ES-I3 (cell line): ENCODE measurements around the gene ADGRL3.
"Not testable (repeated sequence)": the region's sequence is repeated elsewhere in the genome, so short reads cannot be mapped to it uniquely, and the experiment has no call there.

Experiments used
- H3K36me3 ChIP-seq: 2 replicates; pipeline ENCODE4 v1.6.1; 2013; ENCODE audit warnings: mild to moderate bottlenecking, low read length, control low read depth, moderate library complexity; ENCODE audit not compliant: insufficient read depth
- H3K4me1 ChIP-seq: 2 replicates; pipeline ENCODE4 v1.6.1; 2013; ENCODE audit warnings: mild to moderate bottlenecking, control low read depth, low read length; ENCODE audit not compliant: insufficient read depth
- H3K9ac ChIP-seq: 2 replicates; pipeline ENCODE4 v1.6.1; 2013; ENCODE audit warnings: low read depth, mild to moderate bottlenecking, low read length, moderate library complexity
- H3K9me3 ChIP-seq: 2 replicates; pipeline ENCODE4 v1.6.1; 2013; ENCODE audit warnings: mild to moderate bottlenecking, low read length, moderate library complexity; ENCODE audit not compliant: control insufficient read depth, insufficient read depth

Gene ADGRL3

DNA sequence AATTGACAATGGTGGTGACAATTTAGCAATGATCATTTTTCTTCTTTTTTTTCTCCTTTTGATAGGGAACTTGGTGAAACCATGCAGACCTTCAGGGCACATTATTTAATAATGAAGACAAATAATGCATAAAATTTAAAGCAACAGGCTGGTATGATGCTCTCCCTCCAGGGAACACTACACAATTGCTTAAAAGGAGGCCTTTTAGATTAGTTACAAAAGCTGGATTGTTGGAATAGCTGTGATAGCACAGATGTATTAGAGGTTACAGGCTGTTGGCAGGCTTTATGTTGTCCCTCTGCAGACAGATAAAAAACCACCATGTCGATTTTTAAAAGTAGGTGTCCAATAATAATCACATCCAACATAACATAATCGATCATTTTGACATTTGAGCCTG lies 307.0 kb downstream of the ADGRL3 start:
- Histone ChIP-seq H3K9ac (no peak overlapping the region), H3K36me3 (no peaks in the 10 kb centered on the region), H3K4me1 (no peaks in the 10 kb centered on the region), H3K9me3 (no peaks in the 10 kb centered on the region)

DNA sequence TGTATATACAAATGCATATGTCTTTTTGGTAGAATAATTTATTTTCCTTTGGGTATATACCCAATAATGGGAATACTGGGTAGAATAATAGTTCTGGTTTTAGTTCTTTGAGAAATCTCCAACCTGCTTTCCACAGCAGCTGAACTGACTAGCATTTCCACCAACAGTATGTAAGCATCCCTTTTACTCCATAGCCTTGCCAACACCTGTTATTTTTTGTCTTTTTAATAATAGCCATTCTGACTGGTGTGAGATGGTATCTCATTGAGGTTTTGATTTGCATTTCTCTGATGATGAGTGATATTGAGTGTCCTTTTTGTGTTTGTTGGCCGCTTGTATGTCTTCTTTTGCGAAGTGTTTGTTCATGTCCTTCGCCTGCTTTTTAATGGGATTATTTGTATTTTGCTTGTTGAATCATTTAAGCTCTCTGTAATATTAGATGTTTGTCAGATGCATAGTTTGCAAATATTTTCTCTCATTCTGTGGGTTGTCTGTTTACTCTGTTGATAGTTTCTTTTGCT lies 309.7 kb downstream of the ADGRL3 start:
- not testable (repeated sequence) for H3K9me3 ChIP-seq, H3K4me1 ChIP-seq, H3K9ac ChIP-seq, H3K36me3 ChIP-seq

DNA sequence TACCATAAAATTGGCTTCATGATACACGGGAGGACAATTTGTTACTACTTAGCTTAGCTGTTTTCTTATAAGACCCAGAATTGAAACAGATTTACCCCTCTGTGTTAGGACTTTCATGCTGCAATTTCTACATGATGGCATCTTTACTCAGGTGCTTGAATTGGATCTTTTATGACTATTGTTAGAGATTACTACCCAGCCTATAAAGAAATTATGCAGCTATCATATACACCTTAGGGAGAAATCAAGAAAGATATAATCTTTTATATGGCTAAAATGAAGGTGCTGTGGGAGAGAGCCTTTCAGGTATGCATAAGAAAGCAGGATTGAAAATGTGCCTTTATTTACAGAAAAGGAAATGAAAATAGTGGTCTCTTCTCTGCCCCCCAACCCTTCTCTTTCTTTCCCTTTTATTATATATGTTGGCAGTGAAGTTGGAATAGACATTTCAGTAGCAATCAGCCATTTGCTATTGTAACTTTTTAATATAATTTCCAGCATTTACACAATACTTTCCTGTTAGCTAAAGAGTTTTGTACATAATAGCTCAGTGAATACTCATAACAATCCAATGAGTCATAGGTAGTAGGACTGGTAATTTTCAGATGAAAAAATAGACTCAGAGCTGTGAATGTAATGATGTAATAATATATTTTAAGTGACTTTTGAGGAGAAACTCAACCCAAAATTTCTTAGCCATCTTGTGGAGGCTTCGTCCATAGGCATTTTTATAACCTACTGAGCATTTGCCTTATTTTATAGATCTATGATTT lies 311.8 kb downstream of the ADGRL3 start:
- H3K9me3 ChIP-seq = no peaks in the 10 kb centered on the region
- H3K36me3 ChIP-seq = no peaks in the 10 kb centered on the region
- no peak overlapping the region for H3K9ac ChIP-seq
- H3K4me1 ChIP-seq = no peaks in the 10 kb centered on the region

DNA sequence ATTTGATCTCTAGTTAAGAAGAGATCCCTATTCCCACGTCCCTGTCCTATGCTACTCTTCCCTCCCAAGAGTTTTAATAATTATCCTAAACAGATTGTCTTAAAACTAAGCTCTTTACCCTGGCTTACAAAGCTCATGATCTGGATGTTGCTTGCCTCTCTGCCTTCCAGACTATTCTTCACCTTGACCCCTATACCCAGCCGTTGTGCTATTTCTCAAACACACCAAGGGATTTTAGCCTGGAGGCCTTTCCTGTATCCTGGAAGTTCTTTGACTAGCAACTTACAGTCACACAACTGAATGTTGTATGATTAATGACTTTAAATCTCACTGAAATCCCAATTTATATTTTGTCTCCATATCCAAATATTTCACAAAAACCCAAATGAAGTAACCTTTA lies 314.9 kb downstream of the ADGRL3 start:
- H3K4me1 ChIP-seq = peaks cover 3% of the 10 kb centered on the region
- no peaks in the 10 kb centered on the region for H3K36me3 ChIP-seq
- no peaks in the 10 kb centered on the region for H3K9me3 ChIP-seq
- H3K9ac ChIP-seq = no peak overlapping the region

DNA sequence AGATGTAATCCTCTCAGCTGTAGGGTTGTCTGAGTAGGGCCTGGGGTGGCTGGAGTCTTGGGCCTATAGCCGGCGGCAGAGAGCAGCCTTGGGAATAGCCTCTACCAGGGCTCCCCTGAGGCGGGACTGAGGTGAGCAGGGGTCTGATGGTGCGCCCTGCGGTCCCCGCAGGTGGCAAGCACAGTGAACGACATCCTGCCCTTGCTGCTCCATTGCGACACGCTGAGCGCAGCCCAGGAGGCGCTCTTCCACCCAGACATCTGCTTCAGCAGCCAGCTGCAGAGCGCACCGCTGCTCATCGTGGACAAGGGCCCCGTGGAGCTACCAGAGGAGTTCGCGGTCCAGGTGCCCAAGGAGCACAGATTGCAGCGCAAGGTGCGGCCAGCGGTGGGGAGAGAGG lies 317.0 kb downstream of the ADGRL3 start:
- H3K36me3 ChIP-seq = no peaks in the 10 kb centered on the region
- peaks cover 7% of the 10 kb centered on the region for H3K4me1 ChIP-seq
- H3K9me3 ChIP-seq = no peaks in the 10 kb centered on the region
- H3K9ac ChIP-seq = peak overlapping the region; percentile 4; the same call in 1 of the 2 replicates

DNA sequence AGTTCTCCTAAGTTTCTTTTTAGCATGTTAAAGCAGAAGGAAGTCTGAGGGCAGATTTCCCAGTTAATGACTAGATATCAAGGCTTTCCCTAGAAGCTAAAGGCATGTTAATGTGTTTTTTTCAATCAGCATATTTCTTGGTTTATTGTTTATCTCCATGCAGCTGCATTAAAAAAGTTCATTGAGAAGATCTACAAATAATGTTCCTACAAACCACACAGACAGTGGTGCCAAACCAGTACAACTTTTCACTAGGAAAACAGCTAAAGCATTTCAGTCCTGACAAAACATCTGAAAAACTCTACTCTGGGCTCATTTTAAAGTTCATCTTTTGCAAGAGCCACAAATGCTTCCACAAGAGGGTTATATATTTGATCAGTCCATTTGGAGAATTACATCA lies 320.0 kb downstream of the ADGRL3 start:
- no peak overlapping the region for H3K9ac ChIP-seq
- peaks cover 7% of the 10 kb centered on the region for H3K4me1 ChIP-seq

DNA sequence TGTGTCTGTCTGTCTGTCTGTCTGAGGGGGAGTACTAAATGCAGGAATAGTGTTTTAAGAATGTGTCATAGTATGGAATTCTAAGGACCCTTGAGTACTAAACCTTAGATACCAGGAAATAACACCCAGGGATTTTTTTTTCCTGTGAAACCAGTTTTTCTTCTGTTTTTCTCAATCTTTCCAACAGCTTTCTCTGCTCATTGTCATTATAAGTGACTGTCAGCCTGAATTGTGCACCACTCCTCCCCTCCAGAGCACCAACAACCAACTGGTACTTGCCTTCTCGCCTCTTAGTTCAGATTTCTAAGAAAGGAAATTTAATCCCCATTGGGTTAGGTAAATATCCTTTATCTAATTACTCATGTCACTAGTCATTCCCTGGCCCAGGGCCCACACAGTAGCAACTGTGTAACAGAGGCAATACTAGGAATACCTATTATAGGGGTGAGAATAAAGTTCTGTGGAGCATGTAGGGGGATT lies 320.6 kb downstream of the ADGRL3 start:
- Histone ChIP-seq H3K9me3 (no peaks in the 10 kb centered on the region), H3K4me1 (peaks cover 7% of the 10 kb centered on the region)

More for the DNA sequence above, 320.0 kb downstream of the ADGRL3 start:
- Histone ChIP-seq H3K9me3 (no peaks in the 10 kb centered on the region), H3K36me3 (no peaks in the 10 kb centered on the region)

DNA sequence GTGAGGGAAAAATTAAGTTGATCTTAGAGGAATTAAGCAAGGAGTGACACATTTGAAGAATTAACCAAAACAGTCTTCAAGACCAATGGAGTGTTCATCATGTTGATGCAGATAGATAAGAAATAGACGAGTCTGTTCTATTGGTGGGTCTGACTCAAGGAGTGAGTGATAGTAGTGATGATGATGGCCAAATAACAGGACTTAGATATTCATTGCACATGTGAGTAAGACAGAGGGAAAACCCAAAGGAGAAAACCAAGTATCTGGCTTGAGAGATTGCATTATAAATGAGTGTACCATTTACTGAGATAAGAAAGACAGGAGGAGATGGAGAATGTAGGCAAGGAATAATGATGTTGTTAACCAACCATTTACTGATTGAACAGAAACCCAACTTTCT lies 321.3 kb downstream of the ADGRL3 start:
- Histone ChIP-seq H3K36me3 (no peaks in the 10 kb centered on the region), H3K4me1 (peaks cover 7% of the 10 kb centered on the region), H3K9ac (no peak overlapping the region), H3K9me3 (no peaks in the 10 kb centered on the region)

More for the DNA sequence above, 320.6 kb downstream of the ADGRL3 start:
- Histone ChIP-seq H3K36me3 (no peaks in the 10 kb centered on the region), H3K9ac (no peak overlapping the region)

DNA sequence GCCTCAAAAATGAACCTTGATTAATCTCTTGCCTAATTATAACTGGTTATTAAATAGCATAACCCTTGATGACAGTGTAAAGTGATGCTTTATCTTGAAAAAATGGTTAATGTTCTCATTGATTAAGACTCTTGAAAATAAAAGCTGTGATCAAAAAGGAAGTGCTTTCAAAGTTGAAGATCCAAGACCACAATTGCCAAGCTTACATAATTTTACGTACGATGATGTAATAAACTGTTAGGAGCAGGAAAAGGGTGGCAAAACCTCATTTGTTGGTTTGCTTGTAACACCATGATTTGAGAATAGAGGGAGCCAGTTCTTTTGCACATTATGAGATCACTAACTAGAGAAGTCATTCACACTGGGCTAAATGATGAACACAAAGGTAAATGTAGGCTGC lies 322.2 kb downstream of the ADGRL3 start:
- Histone ChIP-seq H3K4me1 (peaks cover 7% of the 10 kb centered on the region), H3K9me3 (no peaks in the 10 kb centered on the region), H3K9ac (no peak overlapping the region), H3K36me3 (no peaks in the 10 kb centered on the region)

DNA sequence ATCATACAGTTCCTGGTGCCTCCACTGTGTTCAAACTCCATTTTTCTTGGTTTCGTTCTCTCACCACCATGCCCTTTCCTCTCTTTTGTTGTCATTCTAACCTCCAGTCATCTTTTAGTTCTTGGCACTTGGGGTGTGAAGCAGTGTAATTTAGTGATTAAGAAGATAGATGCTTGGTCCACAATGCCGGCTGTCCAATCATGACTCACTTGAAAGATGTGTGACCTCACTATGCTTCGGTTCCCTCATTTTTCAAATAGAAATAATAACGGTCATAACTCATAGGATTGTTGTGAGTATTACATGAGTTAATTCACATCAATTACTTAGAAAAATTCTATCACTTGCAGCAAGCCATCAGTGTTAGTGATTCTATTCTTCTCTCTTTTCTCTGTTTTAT lies 327.8 kb downstream of the ADGRL3 start:
- no peaks in the 10 kb centered on the region for H3K9me3 ChIP-seq
- H3K4me1 ChIP-seq = no peaks in the 10 kb centered on the region
- no peak overlapping the region for H3K9ac ChIP-seq
- H3K36me3 ChIP-seq = no peaks in the 10 kb centered on the region

DNA sequence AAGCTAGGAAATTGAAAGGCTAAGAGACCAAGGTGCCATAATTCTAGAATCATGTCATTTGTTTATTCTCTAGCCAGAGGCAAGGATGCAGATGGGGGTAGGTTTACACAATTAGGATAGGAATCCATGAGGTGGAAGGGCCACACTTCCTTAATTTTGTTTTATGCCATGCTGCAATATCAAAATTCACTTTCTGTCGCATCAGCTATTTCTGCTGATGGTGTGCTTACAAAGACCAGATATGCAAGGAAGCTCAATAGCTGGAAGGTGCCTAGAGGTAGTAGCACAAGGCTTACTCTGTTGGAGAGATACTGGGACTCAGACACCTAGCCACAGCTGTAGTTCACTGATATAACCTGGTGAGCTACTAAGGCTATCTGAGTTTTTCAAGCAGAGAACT lies 328.5 kb downstream of the ADGRL3 start:
- no peak overlapping the region for H3K9ac ChIP-seq
- H3K9me3 ChIP-seq = no peaks in the 10 kb centered on the region
- H3K36me3 ChIP-seq = no peaks in the 10 kb centered on the region
- H3K4me1 ChIP-seq = no peaks in the 10 kb centered on the region

DNA sequence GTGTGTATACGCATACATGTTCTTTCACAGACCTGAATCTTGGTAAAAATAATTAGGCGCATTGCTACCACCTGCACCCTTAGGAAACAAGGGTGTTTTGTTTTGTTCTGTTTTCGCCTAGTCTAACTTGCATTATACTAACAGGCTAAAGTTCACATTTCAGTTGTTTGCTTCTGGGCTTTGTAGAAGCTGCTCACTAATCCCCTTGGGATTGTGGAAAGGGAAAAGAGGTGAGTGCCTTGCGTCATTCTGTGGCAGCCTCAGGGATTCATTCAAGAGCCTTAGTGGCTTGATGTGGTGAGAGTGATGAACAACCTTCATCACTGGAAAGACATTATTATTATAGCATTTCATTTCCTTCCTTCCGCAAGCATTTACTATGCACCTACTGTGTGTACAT lies 331.1 kb downstream of the ADGRL3 start:
- Histone ChIP-seq H3K9me3 (no peaks in the 10 kb centered on the region; the same call in 1 of the 2 replicates), H3K36me3 (no peaks in the 10 kb centered on the region), H3K4me1 (no peaks in the 10 kb centered on the region), H3K9ac (no peak overlapping the region)

DNA sequence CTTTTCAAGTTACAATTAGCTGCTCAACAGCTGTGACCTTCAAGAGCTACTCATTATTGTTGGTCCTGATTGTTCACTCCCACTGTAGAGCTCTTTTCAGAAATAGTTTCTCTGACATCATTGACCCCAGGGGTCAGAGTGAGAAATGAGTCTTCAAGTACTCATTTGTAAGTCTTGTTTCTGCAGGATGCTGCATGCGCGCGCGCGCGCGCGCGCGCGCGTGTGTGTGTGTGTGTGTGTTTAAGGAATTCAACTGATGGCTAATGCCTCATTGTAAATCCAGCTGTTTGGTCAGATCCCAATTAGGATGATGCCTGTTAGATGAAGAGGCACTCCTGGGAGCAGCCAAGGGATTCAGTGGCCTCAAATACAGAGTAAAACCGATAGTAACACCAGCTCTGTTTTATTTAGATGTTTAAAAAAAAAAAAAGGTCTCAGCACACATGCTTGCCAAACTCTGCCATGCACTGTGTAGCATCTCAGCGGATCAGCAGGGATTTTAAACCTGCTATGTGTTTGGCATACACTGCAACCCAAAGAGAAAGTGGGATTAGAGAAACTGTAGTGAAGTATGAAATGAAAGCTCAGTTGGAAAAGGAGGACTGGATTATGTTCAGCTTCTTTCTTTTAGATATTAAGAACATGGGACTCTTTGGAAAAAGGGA lies 332.3 kb downstream of the ADGRL3 start:
- Histone ChIP-seq H3K4me1 (no peaks in the 10 kb centered on the region), H3K36me3 (no peaks in the 10 kb centered on the region), H3K9me3 (no peaks in the 10 kb centered on the region; the same call in 1 of the 2 replicates), H3K9ac (no peak overlapping the region)

DNA sequence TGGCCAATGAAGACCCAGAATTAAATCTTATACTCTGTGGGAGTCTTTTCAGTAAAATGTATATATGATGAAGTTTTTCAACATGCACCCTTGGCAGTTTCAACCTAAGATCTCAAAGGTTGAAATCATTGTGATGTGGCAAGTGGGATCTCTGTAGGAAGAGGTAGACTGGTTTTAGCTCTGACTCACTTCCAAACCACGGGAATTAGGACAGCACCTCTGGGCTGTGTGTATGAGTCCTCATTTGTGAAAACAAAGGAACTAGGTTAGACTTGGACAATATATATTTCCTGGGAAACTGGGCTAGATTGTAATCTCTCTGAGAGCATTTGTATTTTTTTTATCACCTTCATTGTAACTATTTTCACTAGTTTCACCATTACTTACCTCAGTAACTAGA lies 333.0 kb downstream of the ADGRL3 start:
- H3K9ac ChIP-seq = no peak overlapping the region
- no peaks in the 10 kb centered on the region; the same call in 1 of the 2 replicates for H3K9me3 ChIP-seq
- no peaks in the 10 kb centered on the region for H3K4me1 ChIP-seq
- no peaks in the 10 kb centered on the region for H3K36me3 ChIP-seq

DNA sequence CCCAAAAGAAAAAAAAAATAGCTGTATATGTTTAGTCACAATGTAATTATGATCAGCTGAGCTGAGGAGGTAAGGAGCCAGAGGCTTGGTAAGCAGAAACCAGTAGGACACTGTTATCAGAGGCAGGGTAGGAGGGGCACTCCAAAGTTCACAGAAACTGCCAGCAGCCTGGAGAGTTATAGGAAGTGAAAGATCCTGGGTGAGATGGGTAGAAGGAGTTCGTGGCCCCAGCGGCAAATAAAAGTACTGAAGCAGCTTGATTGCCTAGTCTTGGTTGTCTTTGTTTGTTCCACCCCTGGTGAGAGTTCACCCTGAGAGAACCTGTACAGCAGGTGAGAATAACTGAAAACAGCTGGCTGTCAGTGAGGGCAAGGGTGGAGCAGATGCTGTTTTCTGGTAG lies 340.8 kb downstream of the ADGRL3 start:
- Histone ChIP-seq H3K9me3 (no peaks in the 10 kb centered on the region), H3K36me3 (no peaks in the 10 kb centered on the region)

More for the DNA sequence above, 340.8 kb downstream of the ADGRL3 start:
- Histone ChIP-seq H3K9ac (no peak overlapping the region), H3K4me1 (peaks cover 5% of the 10 kb centered on the region; the same call in 1 of the 2 replicates)
